OCI-LY1 (cell line): ENCODE measurements around the gene ST7L.

Experiments used
- EZH2 ChIP-seq: fragments of 200-600 bp; sonication (generic), shearing (Covaris generic); IDR thresholded peaks from 2 replicates; pipeline ENCODE4 v1.8.0; 2017; ENCODE audit warnings: borderline replicate concordance, mixed run types, mild to moderate bottlenecking, antibody characterized with exemption, low read length, moderate library complexity, mixed read lengths
- TF ChIP-seq, protein P1 (sequence below): fragments of 200-600 bp; sonication (generic), shearing (Covaris generic); IDR thresholded peaks from 2 replicates; pipeline ENCODE4 v1.5.1; 2017; ENCODE audit warnings: mild to moderate bottlenecking, antibody characterized with exemption, low read length, moderate library complexity, mixed read lengths

- TF ChIP-seq, protein P1, sequence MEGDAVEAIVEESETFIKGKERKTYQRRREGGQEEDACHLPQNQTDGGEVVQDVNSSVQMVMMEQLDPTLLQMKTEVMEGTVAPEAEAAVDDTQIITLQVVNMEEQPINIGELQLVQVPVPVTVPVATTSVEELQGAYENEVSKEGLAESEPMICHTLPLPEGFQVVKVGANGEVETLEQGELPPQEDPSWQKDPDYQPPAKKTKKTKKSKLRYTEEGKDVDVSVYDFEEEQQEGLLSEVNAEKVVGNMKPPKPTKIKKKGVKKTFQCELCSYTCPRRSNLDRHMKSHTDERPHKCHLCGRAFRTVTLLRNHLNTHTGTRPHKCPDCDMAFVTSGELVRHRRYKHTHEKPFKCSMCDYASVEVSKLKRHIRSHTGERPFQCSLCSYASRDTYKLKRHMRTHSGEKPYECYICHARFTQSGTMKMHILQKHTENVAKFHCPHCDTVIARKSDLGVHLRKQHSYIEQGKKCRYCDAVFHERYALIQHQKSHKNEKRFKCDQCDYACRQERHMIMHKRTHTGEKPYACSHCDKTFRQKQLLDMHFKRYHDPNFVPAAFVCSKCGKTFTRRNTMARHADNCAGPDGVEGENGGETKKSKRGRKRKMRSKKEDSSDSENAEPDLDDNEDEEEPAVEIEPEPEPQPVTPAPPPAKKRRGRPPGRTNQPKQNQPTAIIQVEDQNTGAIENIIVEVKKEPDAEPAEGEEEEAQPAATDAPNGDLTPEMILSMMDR, result no peak
- no peak for TF ChIP-seq EZH2
Observed at GRCh38 chr1:112554411-112554810, 64.5 kb downstream of the ST7L start.
